Right lobe of liver (tissue), 4 donors: ENCODE data around the gene PTPRT.

ENCODE experiments used
- CTCF ChIP-seq, 4 donors: fragments of 200-600 bp in 3 of 4; fragments of 450-650 bp in 1 of 4; IDR thresholded peaks; one replicate each; pipeline versions ENCODE4 v1.5.1 to v1.8.0; 2016 to 2022; ENCODE audit warnings: antibody characterized with exemption in 4 of 4, mild to moderate bottlenecking in 2 of 4
- POLR2A ChIP-seq: fragments of 450-650 bp; IDR thresholded peaks from one replicate; pipeline ENCODE4 v1.6.1; 2017; ENCODE audit warnings: antibody characterized with exemption, mild to moderate bottlenecking
- donor health status: DM: no; HTN: no; CAD: no.
- donor health status: DM: no; HTN: no; CAD: no.
- donor health status: DM: no; HTN: yes; CAD: no.

GRCh38 chr20:42923348-42923918 lies 266.3 kb downstream of the PTPRT start:
- TF ChIP-seq CTCF (IDR thresholded peaks at IDR 0.05) (no peak), POLR2A (no peak)
